H1 (cell line): Measurements from ENCODE around the gene PRSS50. TPM values are rescaled to one million over a fixed set of nuclear protein-coding genes. Genes with fewer than 3 reads are reported as not detected.

Experiments
- CREB1 ChIP-seq: IDR thresholded peaks from 2 replicates; pipeline ENCODE4 v1.6.1; 2012; ENCODE audit warnings: inconsistent platforms
- HDAC2 ChIP-seq, 2 experiments: fragments of 300-600 bp in 1 of 2; sonication (generic) in 1 of 2; IDR thresholded peaks; 2 replicates each; pipeline ENCODE4 v1.6.1; 2011 to 2012; ENCODE audit warnings: low read depth in 2 of 2, low read length in 2 of 2, mild to moderate bottlenecking in 2 of 2, moderate library complexity in 2 of 2, borderline replicate concordance in 1 of 2, inconsistent platforms in 1 of 2
- RAD21 ChIP-seq, 2 experiments: IDR thresholded peaks in 1 of 2; conservative IDR thresholded peaks in 1 of 2; 2 replicates each; pipeline ENCODE4 v1.6.1; 2011; ENCODE audit warnings: low read depth in 2 of 2, low read length in 2 of 2, improper control_type of control experiment in 1 of 2, inconsistent platforms in 1 of 2, mild to moderate bottlenecking in 1 of 2, moderate library complexity in 1 of 2
- RBBP5 ChIP-seq: IDR thresholded peaks from 2 replicates; pipeline ENCODE4 v1.7.1; 2012; ENCODE audit warnings: low read depth, mild to moderate bottlenecking, inconsistent platforms, low read length, moderate library complexity, borderline replicate concordance
- SIRT6 ChIP-seq: IDR thresholded peaks from one replicate; pipeline ENCODE4 v1.7.1; 2012; ENCODE audit warnings: low read length, inconsistent platforms
- TAF1 ChIP-seq: IDR thresholded peaks from 2 replicates; pipeline ENCODE4 v1.6.1; 2011; ENCODE audit warnings: mild to moderate bottlenecking, low read depth, low read length
- polyA plus RNA-seq, 7 experiments: library from polyadenylated mRNA; depleted of rRNA in 3 of 7; stranded (reverse) in 5 of 7; unstranded in 2 of 7; fragments of >200 nt in 5 of 7; fragments of 200-250 nt in 2 of 7; gene quantifications; 1 replicate in 5 of 7; 2 replicates in 1 of 7; 4 replicates in 1 of 7; pipeline versions ENCODE4 v1.2.1 to v1.2.3, GENCODE V29; 2011 to 2013; ENCODE audit warnings: missing spikeins in 2 of 7, mixed read lengths in 2 of 7
- total RNA-seq: library from RNA; stranded (reverse); fragmentation: NEBNext Ultra II Directional; extraction: Animal tissue kit (Norgen Biotek cat#: 25700); gene quantifications from 2 replicates; pipeline ENCODE4 v1.2.1, GENCODE V29; 2021
- TF ChIP-seq, protein P1 (sequence below): IDR thresholded peaks from 2 replicates; pipeline ENCODE4 v1.6.1; 2011; ENCODE audit warnings: low read depth, mild to moderate bottlenecking, low read length; ENCODE audit not compliant: insufficient read depth
- TF ChIP-seq, protein P2 (sequence below): fragments of 300-600 bp; sonication (generic); IDR thresholded peaks from 2 replicates; pipeline ENCODE4 v1.7.1; 2012; ENCODE audit warnings: low read length, moderate library complexity, mild to moderate bottlenecking, inconsistent platforms; ENCODE audit not compliant: insufficient replicate concordance

PRSS50 gene
- total and polyA plus RNA-seq, 2 of the 8 experiments (the other 6 are each of a cell fraction or from before 2014, with no cell fraction given): 0.47 to 0.71 TPM

DNA sequence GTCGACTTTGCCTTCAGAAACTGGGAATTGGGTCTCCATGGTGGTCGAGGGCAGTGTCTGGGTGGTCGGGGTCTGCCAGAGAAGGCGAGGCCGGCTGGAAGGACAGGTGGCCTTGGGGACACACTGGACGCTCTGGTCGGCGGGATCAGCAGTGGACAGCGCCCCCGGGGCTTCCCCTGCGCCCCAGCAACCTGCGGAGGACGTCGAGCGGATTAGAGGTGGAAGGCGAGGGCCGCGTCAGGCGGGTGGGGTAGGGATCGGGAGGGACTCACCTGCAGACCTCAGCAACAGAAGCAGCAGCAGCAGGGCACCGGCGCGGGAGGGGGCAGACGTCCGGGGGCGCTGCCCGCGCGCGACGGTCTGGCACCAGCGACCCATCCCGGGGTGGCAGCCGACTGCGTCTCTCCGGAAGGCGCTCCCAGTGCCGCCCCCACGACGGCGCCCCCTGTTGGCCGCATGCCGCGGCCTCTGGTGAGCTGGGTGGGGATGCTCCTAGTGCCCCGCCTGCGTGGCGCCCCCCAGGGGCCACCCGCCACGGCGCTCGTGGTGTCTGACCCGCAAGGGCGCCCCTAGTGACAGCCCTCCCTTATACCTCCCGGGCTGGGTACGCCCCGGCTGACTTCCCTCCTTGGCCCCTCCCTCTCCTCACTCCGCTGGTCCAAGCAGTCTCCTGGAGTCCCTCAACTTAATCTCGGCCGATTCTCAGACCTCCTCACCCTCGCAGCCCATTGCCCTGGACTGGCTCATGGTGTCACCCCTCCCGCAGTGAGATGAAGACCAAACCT is at the start of gene PRSS50 (continued):
- TF ChIP-seq HDAC2 (IDR thresholded peaks at IDR 0.05; ENCODE audit: borderline replicate concordance in 1 of 2, low read depth in 2 of 2, low read length in 2 of 2) (0 out of 4 replicates have a peak, but pooled peaks of 1 of the 2 experiments have one; percentile 42), CREB1 (0 out of 2 replicates have a peak, but pooled peaks have one; percentile 33), SIRT6 (no peak), RAD21 (IDR thresholded peaks at IDR 0.05 in 1 of 2, conservative IDR thresholded peaks at IDR 0.05 in 1 of 2; ENCODE audit: low read depth in 2 of 2, low read length in 2 of 2) (peak; percentile 56 to 69; a peak in 3 of 4 replicates), TAF1 (no peak), RBBP5 (no peak)
- TF ChIP-seq, protein P1, sequence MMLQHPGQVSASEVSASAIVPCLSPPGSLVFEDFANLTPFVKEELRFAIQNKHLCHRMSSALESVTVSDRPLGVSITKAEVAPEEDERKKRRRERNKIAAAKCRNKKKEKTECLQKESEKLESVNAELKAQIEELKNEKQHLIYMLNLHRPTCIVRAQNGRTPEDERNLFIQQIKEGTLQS: peak; percentile 75
- TF ChIP-seq, protein P2, sequence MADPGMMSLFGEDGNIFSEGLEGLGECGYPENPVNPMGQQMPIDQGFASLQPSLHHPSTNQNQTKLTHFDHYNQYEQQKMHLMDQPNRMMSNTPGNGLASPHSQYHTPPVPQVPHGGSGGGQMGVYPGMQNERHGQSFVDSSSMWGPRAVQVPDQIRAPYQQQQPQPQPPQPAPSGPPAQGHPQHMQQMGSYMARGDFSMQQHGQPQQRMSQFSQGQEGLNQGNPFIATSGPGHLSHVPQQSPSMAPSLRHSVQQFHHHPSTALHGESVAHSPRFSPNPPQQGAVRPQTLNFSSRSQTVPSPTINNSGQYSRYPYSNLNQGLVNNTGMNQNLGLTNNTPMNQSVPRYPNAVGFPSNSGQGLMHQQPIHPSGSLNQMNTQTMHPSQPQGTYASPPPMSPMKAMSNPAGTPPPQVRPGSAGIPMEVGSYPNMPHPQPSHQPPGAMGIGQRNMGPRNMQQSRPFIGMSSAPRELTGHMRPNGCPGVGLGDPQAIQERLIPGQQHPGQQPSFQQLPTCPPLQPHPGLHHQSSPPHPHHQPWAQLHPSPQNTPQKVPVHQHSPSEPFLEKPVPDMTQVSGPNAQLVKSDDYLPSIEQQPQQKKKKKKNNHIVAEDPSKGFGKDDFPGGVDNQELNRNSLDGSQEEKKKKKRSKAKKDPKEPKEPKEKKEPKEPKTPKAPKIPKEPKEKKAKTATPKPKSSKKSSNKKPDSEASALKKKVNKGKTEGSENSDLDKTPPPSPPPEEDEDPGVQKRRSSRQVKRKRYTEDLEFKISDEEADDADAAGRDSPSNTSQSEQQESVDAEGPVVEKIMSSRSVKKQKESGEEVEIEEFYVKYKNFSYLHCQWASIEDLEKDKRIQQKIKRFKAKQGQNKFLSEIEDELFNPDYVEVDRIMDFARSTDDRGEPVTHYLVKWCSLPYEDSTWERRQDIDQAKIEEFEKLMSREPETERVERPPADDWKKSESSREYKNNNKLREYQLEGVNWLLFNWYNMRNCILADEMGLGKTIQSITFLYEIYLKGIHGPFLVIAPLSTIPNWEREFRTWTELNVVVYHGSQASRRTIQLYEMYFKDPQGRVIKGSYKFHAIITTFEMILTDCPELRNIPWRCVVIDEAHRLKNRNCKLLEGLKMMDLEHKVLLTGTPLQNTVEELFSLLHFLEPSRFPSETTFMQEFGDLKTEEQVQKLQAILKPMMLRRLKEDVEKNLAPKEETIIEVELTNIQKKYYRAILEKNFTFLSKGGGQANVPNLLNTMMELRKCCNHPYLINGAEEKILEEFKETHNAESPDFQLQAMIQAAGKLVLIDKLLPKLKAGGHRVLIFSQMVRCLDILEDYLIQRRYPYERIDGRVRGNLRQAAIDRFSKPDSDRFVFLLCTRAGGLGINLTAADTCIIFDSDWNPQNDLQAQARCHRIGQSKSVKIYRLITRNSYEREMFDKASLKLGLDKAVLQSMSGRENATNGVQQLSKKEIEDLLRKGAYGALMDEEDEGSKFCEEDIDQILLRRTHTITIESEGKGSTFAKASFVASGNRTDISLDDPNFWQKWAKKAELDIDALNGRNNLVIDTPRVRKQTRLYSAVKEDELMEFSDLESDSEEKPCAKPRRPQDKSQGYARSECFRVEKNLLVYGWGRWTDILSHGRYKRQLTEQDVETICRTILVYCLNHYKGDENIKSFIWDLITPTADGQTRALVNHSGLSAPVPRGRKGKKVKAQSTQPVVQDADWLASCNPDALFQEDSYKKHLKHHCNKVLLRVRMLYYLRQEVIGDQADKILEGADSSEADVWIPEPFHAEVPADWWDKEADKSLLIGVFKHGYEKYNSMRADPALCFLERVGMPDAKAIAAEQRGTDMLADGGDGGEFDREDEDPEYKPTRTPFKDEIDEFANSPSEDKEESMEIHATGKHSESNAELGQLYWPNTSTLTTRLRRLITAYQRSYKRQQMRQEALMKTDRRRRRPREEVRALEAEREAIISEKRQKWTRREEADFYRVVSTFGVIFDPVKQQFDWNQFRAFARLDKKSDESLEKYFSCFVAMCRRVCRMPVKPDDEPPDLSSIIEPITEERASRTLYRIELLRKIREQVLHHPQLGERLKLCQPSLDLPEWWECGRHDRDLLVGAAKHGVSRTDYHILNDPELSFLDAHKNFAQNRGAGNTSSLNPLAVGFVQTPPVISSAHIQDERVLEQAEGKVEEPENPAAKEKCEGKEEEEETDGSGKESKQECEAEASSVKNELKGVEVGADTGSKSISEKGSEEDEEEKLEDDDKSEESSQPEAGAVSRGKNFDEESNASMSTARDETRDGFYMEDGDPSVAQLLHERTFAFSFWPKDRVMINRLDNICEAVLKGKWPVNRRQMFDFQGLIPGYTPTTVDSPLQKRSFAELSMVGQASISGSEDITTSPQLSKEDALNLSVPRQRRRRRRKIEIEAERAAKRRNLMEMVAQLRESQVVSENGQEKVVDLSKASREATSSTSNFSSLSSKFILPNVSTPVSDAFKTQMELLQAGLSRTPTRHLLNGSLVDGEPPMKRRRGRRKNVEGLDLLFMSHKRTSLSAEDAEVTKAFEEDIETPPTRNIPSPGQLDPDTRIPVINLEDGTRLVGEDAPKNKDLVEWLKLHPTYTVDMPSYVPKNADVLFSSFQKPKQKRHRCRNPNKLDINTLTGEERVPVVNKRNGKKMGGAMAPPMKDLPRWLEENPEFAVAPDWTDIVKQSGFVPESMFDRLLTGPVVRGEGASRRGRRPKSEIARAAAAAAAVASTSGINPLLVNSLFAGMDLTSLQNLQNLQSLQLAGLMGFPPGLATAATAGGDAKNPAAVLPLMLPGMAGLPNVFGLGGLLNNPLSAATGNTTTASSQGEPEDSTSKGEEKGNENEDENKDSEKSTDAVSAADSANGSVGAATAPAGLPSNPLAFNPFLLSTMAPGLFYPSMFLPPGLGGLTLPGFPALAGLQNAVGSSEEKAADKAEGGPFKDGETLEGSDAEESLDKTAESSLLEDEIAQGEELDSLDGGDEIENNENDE: no peak
